ENCODE measurements around the gene POLR1G.
"Not testable (repeated sequence)": the region's sequence is repeated elsewhere in the genome, so short reads cannot be mapped to it uniquely, and the experiment has no call there.

Gene POLR1G

GRCh38 chr19:45400192-45400591 is 6.3 kb upstream of the POLR1G start:
- no peaks in the 10 kb centered on the region for H3K36me3 ChIP-seq (ENCODE audit: control insufficient read depth, insufficient read depth, low read length)
- H3K27me3 ChIP-seq (ENCODE audit: control insufficient read depth, insufficient read depth, low read length, poor library complexity, severe bottlenecking), result peaks cover 52% of the 10 kb centered on the region
- peaks cover 27% of the 10 kb centered on the region for H3K4me1 ChIP-seq (ENCODE audit: control insufficient read depth, insufficient read depth, low read length)
- no peak overlapping the region for H3K27ac ChIP-seq (ENCODE audit: insufficient read depth, low read depth, low read length, poor library complexity, severe bottlenecking)
- no peak overlapping the region for H3K4me3 ChIP-seq (ENCODE audit: insufficient read depth, low read depth, low read length)
- WGBS, 2 experiments, result 93 to 96% methylated on average over 6 of the region's 6 CpGs
- H3K9me3 ChIP-seq (ENCODE audit: control insufficient read depth, low read length), result no peaks in the 10 kb centered on the region

- no peaks in the 10 kb centered on the region for H3K9me3 ChIP-seq (ENCODE audit: control insufficient read depth, low read length)
- no peak overlapping the region for H3K4me3 ChIP-seq (ENCODE audit: insufficient read depth, low read depth, low read length)
- H3K36me3 ChIP-seq (ENCODE audit: control insufficient read depth, insufficient read depth, low read length), result no peaks in the 10 kb centered on the region
- no peak overlapping the region for H3K27ac ChIP-seq (ENCODE audit: insufficient read depth, low read depth, low read length, poor library complexity, severe bottlenecking)
- 93 to 96% methylated on average over 6 of the region's 6 CpGs for WGBS, 2 experiments
- peaks cover 27% of the 10 kb centered on the region for H3K4me1 ChIP-seq (ENCODE audit: control insufficient read depth, insufficient read depth, low read length)
- H3K27me3 ChIP-seq (ENCODE audit: control insufficient read depth, insufficient read depth, low read length, poor library complexity, severe bottlenecking), result peaks cover 46% of the 10 kb centered on the region
Measured at GRCh38 chr19:45401815-45402214, 4.6 kb upstream of the POLR1G start.

- peaks cover 46% of the 10 kb centered on the region for H3K27me3 ChIP-seq (ENCODE audit: control insufficient read depth, insufficient read depth, low read length, poor library complexity, severe bottlenecking)
- WGBS, 2 experiments, result 19 to 20% methylated on average over 40 of the region's 40 CpGs
- H3K4me3 ChIP-seq (ENCODE audit: insufficient read depth, low read depth, low read length), result peak overlapping the region; percentile 11
- no peaks in the 10 kb centered on the region for H3K36me3 ChIP-seq (ENCODE audit: control insufficient read depth, insufficient read depth, low read length)
- no peak overlapping the region for H3K27ac ChIP-seq (ENCODE audit: insufficient read depth, low read depth, low read length, poor library complexity, severe bottlenecking)
- no peaks in the 10 kb centered on the region for H3K9me3 ChIP-seq (ENCODE audit: control insufficient read depth, low read length)
- H3K4me1 ChIP-seq (ENCODE audit: control insufficient read depth, insufficient read depth, low read length), result peaks cover 27% of the 10 kb centered on the region
Measured at GRCh38 chr19:45402298-45403061, 4.0 kb upstream of the POLR1G start.

- Histone ChIP-seq H3K27me3 (ENCODE audit: control insufficient read depth, insufficient read depth, low read length, poor library complexity, severe bottlenecking) (peaks cover 46% of the 10 kb centered on the region), H3K4me3 (ENCODE audit: insufficient read depth, low read depth, low read length) (no peak overlapping the region), H3K9me3 (ENCODE audit: control insufficient read depth, low read length) (no peaks in the 10 kb centered on the region), H3K36me3 (ENCODE audit: control insufficient read depth, insufficient read depth, low read length) (no peaks in the 10 kb centered on the region), H3K27ac (ENCODE audit: insufficient read depth, low read depth, low read length, poor library complexity, severe bottlenecking) (no peak overlapping the region), H3K4me1 (ENCODE audit: control insufficient read depth, insufficient read depth, low read length) (peaks cover 27% of the 10 kb centered on the region)
- WGBS, 2 experiments, result 81 to 83% methylated on average over 4 of the region's 4 CpGs
Measured at GRCh38 chr19:45403272-45403671, 3.2 kb upstream of the POLR1G start.

- no peak overlapping the region for H3K27ac ChIP-seq (ENCODE audit: insufficient read depth, low read depth, low read length, poor library complexity, severe bottlenecking)
- peak overlapping the region; percentile 85 for H3K4me3 ChIP-seq (ENCODE audit: insufficient read depth, low read depth, low read length)
- no peaks in the 10 kb centered on the region for H3K9me3 ChIP-seq (ENCODE audit: control insufficient read depth, low read length)
- peaks cover 41% of the 10 kb centered on the region for H3K27me3 ChIP-seq (ENCODE audit: control insufficient read depth, insufficient read depth, low read length, poor library complexity, severe bottlenecking)
- no peaks in the 10 kb centered on the region for H3K36me3 ChIP-seq (ENCODE audit: control insufficient read depth, insufficient read depth, low read length)
- WGBS, 2 experiments, result 9 to 12% methylated on average over 25 of the region's 25 CpGs
- H3K4me1 ChIP-seq (ENCODE audit: control insufficient read depth, insufficient read depth, low read length), result peaks cover 22% of the 10 kb centered on the region
Measured at GRCh38 chr19:45403781-45404556, 2.5 kb upstream of the POLR1G start.

- H3K4me1 ChIP-seq (ENCODE audit: control insufficient read depth, insufficient read depth, low read length), result peaks cover 22% of the 10 kb centered on the region
- H3K27ac ChIP-seq (ENCODE audit: insufficient read depth, low read depth, low read length, poor library complexity, severe bottlenecking), result peak within 1 kb of the TSS; percentile 99
- 2% methylated on average over 46 of the region's 46 CpGs for WGBS, 2 experiments
- H3K27me3 ChIP-seq (ENCODE audit: control insufficient read depth, insufficient read depth, low read length, poor library complexity, severe bottlenecking), result peaks cover 41% of the 10 kb centered on the region
- H3K36me3 ChIP-seq (ENCODE audit: control insufficient read depth, insufficient read depth, low read length), result no peaks in the 10 kb centered on the region
- no peaks in the 10 kb centered on the region for H3K9me3 ChIP-seq (ENCODE audit: control insufficient read depth, low read length)
- H3K4me3 ChIP-seq (ENCODE audit: insufficient read depth, low read depth, low read length), result peak within 1 kb of the TSS; percentile 85
Measured at GRCh38 chr19:45404557-45405434, 1.6 kb upstream of the POLR1G start, which contains the start of gene PPP1R13L. Gene PPP1R13L (minus strand): TSS chr19:45405069. CDS start chr19:45398318, 6,751 bp downstream.

- H3K36me3 ChIP-seq (ENCODE audit: control insufficient read depth, insufficient read depth, low read length), result no peaks in the 10 kb centered on the region
- peaks cover 22% of the 10 kb centered on the region for H3K4me1 ChIP-seq (ENCODE audit: control insufficient read depth, insufficient read depth, low read length)
- peak overlapping the region; percentile 85 for H3K4me3 ChIP-seq (ENCODE audit: insufficient read depth, low read depth, low read length)
- no peaks in the 10 kb centered on the region for H3K9me3 ChIP-seq (ENCODE audit: control insufficient read depth, low read length)
- peak overlapping the region; percentile 99 for H3K27ac ChIP-seq (ENCODE audit: insufficient read depth, low read depth, low read length, poor library complexity, severe bottlenecking)
- 1% methylated on average over 48 of the region's 48 CpGs for WGBS, 2 experiments
- peaks cover 41% of the 10 kb centered on the region for H3K27me3 ChIP-seq (ENCODE audit: control insufficient read depth, insufficient read depth, low read length, poor library complexity, severe bottlenecking)
Measured at GRCh38 chr19:45405435-45406225, 814 bp upstream of the POLR1G start.

- H3K27ac ChIP-seq (ENCODE audit: insufficient read depth, low read depth, low read length, poor library complexity, severe bottlenecking), result no peak overlapping the region
- WGBS, 2 experiments, result 1 to 2% methylated on average over 10 of the region's 10 CpGs
- peak overlapping the region; percentile 85 for H3K4me3 ChIP-seq (ENCODE audit: insufficient read depth, low read depth, low read length)
- no peaks in the 10 kb centered on the region for H3K9me3 ChIP-seq (ENCODE audit: control insufficient read depth, low read length)
- peaks cover 6% of the 10 kb centered on the region for H3K36me3 ChIP-seq (ENCODE audit: control insufficient read depth, insufficient read depth, low read length)
- H3K4me1 ChIP-seq (ENCODE audit: control insufficient read depth, insufficient read depth, low read length), result peaks cover 22% of the 10 kb centered on the region
- H3K27me3 ChIP-seq (ENCODE audit: control insufficient read depth, insufficient read depth, low read length, poor library complexity, severe bottlenecking), result peaks cover 34% of the 10 kb centered on the region
Measured at GRCh38 chr19:45407091-45407375, 589 bp downstream of the POLR1G start.

GRCh38 chr19:45407585-45407984 is 1.1 kb downstream of the POLR1G start:
- not testable (repeated sequence) for H3K27ac ChIP-seq (ENCODE audit: insufficient read depth, low read depth, low read length, poor library complexity, severe bottlenecking); H3K9me3 ChIP-seq (ENCODE audit: control insufficient read depth, low read length); H3K36me3 ChIP-seq (ENCODE audit: control insufficient read depth, insufficient read depth, low read length)
- H3K4me1 ChIP-seq (ENCODE audit: control insufficient read depth, insufficient read depth, low read length), result peaks cover 17% of the 10 kb centered on the region
- H3K4me3 ChIP-seq (ENCODE audit: insufficient read depth, low read depth, low read length), result peak overlapping the region; percentile 85
- WGBS, 2 experiments, result 90 to 91% methylated on average over 5 of the region's 5 CpGs
- peaks cover 29% of the 10 kb centered on the region for H3K27me3 ChIP-seq (ENCODE audit: control insufficient read depth, insufficient read depth, low read length, poor library complexity, severe bottlenecking)

Data from ectodermal cell (in vitro differentiated cells).